ENCODE results near the gene DYSF. TPM values are rescaled to one million over a fixed set of nuclear protein-coding genes. Genes with fewer than 3 reads are reported as not detected.
A peak's percentile ranks its signal among the peaks of the same experiment; 100 is the strongest.

DYSF gene
- total RNA-seq, 1 donor from 2014 or later: 37.7 TPM

DNA sequence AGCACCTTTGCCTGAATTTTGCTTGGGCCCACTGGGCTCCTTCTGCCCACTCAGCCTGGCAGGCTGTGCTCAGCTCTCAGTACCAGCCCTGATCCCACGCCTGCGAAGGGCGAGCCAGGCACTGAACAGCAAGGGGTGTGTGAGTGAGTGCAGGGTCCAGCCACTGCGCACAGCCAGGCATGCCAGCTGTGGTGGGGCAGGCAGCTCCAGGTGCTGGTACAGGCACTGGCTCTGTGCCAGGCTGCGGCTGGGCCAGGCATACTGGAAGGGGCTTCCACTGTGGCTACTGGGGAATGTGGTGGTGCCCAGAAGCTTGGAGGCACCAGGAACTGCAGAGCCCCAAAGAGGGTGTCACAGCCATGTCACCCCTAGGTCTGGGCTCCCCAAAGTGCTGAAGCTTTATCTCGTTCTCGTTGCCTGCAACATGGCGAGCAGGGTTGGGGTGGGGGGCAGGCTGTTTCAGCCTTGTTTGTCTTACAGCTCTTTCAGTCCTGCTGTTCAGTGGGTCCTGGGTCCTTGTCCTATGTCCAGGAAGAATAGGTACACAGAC is 8.8 kb downstream of the DYSF start:
- H3K36me3 ChIP-seq: no peaks in the 10 kb centered on the region
- peak; percentile 50 for DNase-seq
- no peak overlapping the region for H3K27ac ChIP-seq
- H3K4me1 ChIP-seq: peaks cover 7% of the 10 kb centered on the region
- H3K27me3 ChIP-seq: peaks cover 32% of the 10 kb centered on the region
- no peak overlapping the region for H3K4me3 ChIP-seq
- intact Hi-C loops (cut with DNase I): loop anchor here (5.0 kb wide), 1 partner anchor 40 kb away; no protein-coding TSS in a partner anchor
- no peaks in the 10 kb centered on the region for H3K9me3 ChIP-seq
- no peak for ATAC-seq
- TF ChIP-seq, protein P1, sequence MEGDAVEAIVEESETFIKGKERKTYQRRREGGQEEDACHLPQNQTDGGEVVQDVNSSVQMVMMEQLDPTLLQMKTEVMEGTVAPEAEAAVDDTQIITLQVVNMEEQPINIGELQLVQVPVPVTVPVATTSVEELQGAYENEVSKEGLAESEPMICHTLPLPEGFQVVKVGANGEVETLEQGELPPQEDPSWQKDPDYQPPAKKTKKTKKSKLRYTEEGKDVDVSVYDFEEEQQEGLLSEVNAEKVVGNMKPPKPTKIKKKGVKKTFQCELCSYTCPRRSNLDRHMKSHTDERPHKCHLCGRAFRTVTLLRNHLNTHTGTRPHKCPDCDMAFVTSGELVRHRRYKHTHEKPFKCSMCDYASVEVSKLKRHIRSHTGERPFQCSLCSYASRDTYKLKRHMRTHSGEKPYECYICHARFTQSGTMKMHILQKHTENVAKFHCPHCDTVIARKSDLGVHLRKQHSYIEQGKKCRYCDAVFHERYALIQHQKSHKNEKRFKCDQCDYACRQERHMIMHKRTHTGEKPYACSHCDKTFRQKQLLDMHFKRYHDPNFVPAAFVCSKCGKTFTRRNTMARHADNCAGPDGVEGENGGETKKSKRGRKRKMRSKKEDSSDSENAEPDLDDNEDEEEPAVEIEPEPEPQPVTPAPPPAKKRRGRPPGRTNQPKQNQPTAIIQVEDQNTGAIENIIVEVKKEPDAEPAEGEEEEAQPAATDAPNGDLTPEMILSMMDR (IDR thresholded peaks at IDR 0.05): no peak

DNA sequence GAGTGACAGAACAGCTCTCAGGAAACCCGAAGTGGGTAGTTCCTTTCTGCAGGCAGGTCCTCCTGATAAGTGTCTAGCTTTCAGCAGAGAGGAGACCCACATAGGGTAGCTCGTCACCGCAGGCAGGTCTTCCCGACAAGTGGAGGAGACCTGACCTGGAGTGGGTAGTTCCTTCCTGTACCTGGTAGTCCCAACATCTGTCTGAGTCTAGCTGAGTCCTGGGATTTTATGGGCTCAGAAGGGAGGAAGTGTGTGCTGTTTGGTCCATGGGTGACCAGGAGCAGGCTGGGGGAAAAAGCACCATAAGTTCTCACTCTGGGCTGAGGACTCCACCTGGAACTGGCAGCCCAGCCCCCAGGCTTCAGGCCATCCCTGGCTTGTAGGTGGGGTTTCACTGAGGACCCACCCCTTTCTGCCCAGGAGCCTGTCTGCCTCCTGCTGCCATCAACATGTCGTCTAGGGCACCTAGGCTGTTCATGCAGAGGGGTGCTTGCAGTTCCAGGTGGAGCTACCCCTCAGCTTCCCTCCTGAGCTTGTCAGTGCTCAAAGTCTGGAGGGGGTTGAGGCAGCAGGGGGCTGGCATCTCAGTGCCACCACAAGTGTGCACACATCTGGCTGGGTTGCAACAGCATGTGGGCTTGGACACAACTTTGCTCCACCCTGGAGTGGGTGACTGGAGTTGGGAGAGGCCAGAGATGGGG is 9.4 kb downstream of the DYSF start:
- peak; percentile 62 for DNase-seq
- H3K36me3 ChIP-seq: no peaks in the 10 kb centered on the region
- H3K27me3 ChIP-seq: peaks cover 36% of the 10 kb centered on the region
- intact Hi-C loops (cut with DNase I): loop anchor here (5.0 kb wide), 1 partner anchor 40 kb away; no protein-coding TSS in a partner anchor
- peaks cover 7% of the 10 kb centered on the region for H3K4me1 ChIP-seq
- no peak overlapping the region for H3K27ac ChIP-seq
- no peak overlapping the region for H3K4me3 ChIP-seq
- H3K9me3 ChIP-seq: no peaks in the 10 kb centered on the region
- ATAC-seq: no peak
- TF ChIP-seq, protein P1 (IDR thresholded peaks at IDR 0.05): no peak

GRCh38 chr2:71463342-71463654 is 9.9 kb downstream of the DYSF start:
- DNase-seq (no peak), ATAC-seq (no peak)
- Histone ChIP-seq H3K4me1 (peaks cover 7% of the 10 kb centered on the region), H3K27me3 (peaks cover 41% of the 10 kb centered on the region), H3K36me3 (no peaks in the 10 kb centered on the region), H3K9me3 (no peaks in the 10 kb centered on the region), H3K27ac (no peak overlapping the region), H3K4me3 (no peak overlapping the region)
- intact Hi-C loops (cut with DNase I): loop anchor here (5.0 kb wide), 1 partner anchor 39 kb away; no protein-coding TSS in a partner anchor
- TF ChIP-seq, protein P1 (IDR thresholded peaks at IDR 0.05): no peak

DNA sequence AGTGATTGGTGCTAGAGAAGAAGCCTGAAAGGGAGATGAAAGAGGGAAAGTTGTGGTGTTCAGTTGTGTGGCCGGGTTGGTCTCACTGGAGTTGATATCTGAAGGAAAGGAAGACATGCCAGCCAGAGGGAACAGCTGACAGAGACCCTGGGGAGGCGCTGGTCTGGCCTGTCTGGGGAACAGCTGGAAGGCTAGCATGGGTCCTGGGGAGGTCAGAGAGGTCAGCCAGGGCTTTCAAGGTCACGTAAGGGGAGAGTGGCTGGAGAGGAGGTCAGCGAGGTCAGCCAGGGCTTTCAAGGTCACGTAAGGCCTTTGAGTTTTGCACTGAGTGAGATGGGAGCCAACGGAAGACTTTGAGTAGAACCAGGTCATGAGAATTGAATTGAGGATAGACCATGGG is 11.0 kb downstream of the DYSF start:
- H3K4me3 ChIP-seq: no peak overlapping the region
- H3K36me3 ChIP-seq: no peaks in the 10 kb centered on the region
- peaks cover 7% of the 10 kb centered on the region for H3K4me1 ChIP-seq
- intact Hi-C loops (cut with DNase I): loop anchor here (5.0 kb wide), 1 partner anchor 38 kb away; no protein-coding TSS in a partner anchor
- H3K27ac ChIP-seq: no peak overlapping the region
- DNase-seq: peak; percentile 6
- TF ChIP-seq, protein P1 (IDR thresholded peaks at IDR 0.05): no peak
- peaks cover 45% of the 10 kb centered on the region for H3K27me3 ChIP-seq
- no peak for ATAC-seq
- no peaks in the 10 kb centered on the region for H3K9me3 ChIP-seq

- no peak overlapping the region for H3K27ac ChIP-seq
- ATAC-seq (no peak), DNase-seq (peak; percentile 26)
- TF ChIP-seq, protein P1 (IDR thresholded peaks at IDR 0.05): no peak
- H3K36me3 ChIP-seq: no peaks in the 10 kb centered on the region
- H3K9me3 ChIP-seq: no peaks in the 10 kb centered on the region
- H3K27me3 ChIP-seq: peaks cover 45% of the 10 kb centered on the region
- intact Hi-C loops (cut with DNase I): no loop called here
- H3K4me3 ChIP-seq: no peak overlapping the region
- peaks cover 7% of the 10 kb centered on the region for H3K4me1 ChIP-seq
Measured at GRCh38 chr2:71465356-71465755, 12.0 kb downstream of the DYSF start.
